ENCODE data around the gene GLG1.
"Not testable (repeated sequence)": the region's sequence is repeated elsewhere in the genome, so short reads cannot be mapped to it uniquely, and the experiment has no call there.

Gene GLG1

DNA sequence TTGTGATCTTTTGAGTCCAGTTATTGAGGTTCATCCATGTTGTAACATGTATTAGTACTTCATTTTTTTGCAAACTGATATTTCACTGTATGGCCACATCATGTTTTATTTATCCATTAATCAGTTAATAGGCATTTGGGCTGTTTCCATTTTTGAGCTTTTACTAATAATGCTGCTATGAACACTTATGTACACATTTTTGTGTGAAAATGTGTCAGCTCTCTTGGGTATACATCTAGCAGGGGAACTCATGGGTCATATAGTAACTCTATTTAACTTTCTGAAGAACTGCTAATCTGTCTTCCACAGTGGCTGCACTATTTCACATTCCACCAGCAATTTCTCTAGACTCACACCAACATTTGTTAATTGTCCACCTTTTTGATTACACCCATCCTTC is 82.0 kb downstream of the GLG1 start:
- no peak overlapping the region for H3K4me3 ChIP-seq (ENCODE audit: low read depth, low read length)
- TF ChIP-seq, protein P1, sequence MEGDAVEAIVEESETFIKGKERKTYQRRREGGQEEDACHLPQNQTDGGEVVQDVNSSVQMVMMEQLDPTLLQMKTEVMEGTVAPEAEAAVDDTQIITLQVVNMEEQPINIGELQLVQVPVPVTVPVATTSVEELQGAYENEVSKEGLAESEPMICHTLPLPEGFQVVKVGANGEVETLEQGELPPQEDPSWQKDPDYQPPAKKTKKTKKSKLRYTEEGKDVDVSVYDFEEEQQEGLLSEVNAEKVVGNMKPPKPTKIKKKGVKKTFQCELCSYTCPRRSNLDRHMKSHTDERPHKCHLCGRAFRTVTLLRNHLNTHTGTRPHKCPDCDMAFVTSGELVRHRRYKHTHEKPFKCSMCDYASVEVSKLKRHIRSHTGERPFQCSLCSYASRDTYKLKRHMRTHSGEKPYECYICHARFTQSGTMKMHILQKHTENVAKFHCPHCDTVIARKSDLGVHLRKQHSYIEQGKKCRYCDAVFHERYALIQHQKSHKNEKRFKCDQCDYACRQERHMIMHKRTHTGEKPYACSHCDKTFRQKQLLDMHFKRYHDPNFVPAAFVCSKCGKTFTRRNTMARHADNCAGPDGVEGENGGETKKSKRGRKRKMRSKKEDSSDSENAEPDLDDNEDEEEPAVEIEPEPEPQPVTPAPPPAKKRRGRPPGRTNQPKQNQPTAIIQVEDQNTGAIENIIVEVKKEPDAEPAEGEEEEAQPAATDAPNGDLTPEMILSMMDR (IDR thresholded peaks at IDR 0.05; ENCODE audit: insufficient read depth, low read depth, low read length, missing control alignments), result no peak
- no peak for DNase-seq (ENCODE audit: low read depth)

DNA sequence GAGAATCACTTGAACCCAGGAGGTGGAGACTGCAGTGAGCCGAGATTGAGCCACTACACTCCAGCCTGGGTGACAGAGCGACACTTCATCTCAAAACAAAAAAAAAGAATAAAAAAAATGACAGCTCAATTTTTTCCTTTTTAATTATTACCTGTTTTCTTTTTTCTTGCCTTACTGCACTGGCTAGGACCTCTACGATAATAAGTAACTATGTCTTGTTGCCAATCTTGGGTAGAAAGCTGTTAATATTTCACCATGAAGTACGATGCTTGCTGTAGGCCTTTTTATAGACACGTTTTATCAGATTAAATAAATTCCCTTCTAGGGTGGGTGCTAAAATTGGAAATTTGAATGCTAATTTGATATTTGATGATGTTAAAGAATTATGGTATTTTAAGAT is 82.8 kb downstream of the GLG1 start:
- TF ChIP-seq, protein P1 (IDR thresholded peaks at IDR 0.05; ENCODE audit: insufficient read depth, low read depth, low read length, missing control alignments), result no peak
- H3K4me3 ChIP-seq (ENCODE audit: low read depth, low read length), result no peak overlapping the region
- no peak for DNase-seq (ENCODE audit: low read depth)

DNA sequence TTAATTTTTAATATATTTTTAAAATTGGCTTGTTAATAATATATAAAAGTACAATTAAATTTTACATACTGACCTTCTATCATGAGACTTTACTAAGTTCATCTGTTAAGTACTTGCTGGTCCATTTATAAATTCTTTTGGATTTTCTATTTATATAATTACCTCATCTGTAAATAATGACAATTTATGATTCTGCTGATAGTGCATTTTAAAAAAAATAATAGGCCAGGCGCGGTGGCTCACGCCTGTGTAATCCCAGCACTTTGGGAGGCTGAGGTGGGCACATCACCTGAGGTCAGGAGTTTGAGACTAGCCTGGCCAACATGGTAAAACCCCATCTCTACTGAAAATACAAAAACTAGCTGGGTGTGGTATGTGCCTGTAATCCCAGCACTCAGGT is 83.2 kb downstream of the GLG1 start:
- not testable (repeated sequence) for DNase-seq (ENCODE audit: low read depth); H3K4me3 ChIP-seq (ENCODE audit: low read depth, low read length)

DNA sequence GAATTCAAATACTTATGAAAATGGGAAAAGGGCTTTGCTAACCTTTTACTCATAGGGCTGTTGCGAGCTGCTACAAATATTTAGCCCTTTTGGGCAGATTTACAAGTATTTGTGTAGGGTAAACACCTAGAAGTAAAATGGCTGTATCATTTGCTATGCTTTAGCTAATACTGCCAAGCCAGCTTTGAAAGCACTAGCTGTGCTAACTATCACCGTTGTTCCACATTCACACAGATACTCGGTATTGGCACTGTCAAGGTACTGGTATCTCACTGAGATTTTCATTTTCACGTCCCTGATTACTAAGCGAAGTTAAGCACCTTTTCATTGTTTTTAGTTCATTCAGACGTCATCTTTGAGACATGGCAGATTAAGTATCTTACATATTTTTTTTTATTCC is 84.8 kb downstream of the GLG1 start:
- TF ChIP-seq, protein P1 (IDR thresholded peaks at IDR 0.05; ENCODE audit: insufficient read depth, low read depth, low read length, missing control alignments), result no peak
- H3K4me3 ChIP-seq (ENCODE audit: low read depth, low read length), result no peak overlapping the region
- no peak for DNase-seq (ENCODE audit: low read depth)

DNA sequence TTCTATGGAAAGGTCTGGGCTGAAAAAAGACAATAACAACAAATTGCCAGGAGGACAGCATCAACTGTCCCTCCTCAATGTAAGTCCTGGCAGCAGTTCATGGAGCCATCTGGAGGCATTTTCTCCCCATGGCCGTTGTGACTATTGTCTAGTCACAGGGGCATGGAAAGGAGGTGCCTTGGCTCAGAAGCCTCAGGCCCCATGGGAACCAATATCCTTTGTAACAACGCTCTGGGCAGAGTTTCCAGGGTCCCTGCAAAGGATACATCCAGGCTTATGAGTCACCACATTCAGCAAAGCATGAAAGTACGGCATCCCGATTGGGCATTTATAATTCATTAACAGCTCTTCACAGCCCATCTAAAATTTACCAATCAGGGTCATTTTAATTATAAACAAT is 85.2 kb downstream of the GLG1 start:
- no peak for DNase-seq (ENCODE audit: low read depth)
- TF ChIP-seq, protein P1 (IDR thresholded peaks at IDR 0.05; ENCODE audit: insufficient read depth, low read depth, low read length, missing control alignments), result no peak
- H3K4me3 ChIP-seq (ENCODE audit: low read depth, low read length), result no peak overlapping the region

DNA sequence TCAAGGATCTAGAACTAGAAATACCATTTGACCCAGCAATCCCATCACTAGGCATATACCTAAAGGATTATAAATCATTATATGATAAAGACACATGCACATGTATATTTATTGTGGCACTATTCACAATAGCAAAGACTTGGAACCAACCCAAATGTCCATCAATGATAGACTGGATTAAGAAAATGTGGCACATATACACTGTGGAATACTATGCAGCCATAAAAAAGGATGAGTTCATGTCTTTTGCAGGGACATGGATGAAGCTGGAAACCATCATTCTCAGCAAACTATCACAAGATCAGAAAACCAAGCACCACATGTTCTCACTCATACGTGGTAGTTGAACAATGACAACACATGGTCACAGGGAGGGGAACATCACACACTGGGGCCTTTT is 88.0 kb downstream of the GLG1 start:
- not testable (repeated sequence) for H3K4me3 ChIP-seq (ENCODE audit: low read depth, low read length); DNase-seq (ENCODE audit: low read depth)

DNA sequence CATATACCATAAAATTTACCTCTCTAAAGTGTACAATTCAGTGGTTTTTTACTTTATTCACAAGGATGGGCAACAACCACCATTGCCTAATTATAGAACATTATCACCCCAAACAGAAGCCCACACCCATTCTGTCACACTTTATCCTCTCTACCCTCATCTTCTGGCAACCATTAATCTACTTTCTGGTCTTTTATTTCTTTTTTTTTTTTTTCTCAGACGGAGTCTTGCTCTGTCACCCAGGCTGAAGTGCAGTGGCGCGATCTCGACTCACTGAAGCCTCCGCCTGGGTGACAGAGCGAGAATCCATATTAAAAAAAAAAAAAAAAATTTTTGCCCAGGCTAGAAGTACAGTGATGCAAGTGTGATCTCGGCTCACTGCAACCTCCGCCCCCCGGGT is 95.0 kb downstream of the GLG1 start:
- DNase-seq (ENCODE audit: low read depth), result no peak
- no peak overlapping the region for H3K4me3 ChIP-seq (ENCODE audit: low read depth, low read length)
- TF ChIP-seq, protein P1 (IDR thresholded peaks at IDR 0.05; ENCODE audit: insufficient read depth, low read depth, low read length, missing control alignments), result no peak

DNA sequence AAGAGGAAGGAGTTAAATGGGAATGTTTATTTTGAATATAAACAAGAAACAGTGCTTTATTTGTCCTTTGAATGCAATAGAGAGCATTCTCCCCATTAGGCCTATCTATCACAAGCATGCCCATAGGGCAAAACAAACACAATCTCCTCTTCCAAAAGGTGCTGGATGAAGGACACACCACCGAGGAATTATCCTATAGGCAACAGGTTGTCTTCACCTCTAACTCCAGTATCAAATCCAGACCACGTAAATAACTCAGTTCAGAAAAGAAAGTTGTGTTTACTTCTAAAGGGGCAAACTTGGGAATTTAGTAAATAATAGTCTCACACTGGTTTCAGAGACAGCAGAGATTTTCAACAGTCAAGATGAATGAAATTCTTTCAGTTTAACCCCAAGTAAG is 101.9 kb downstream of the GLG1 start:
- TF ChIP-seq, protein P1 (IDR thresholded peaks at IDR 0.05; ENCODE audit: insufficient read depth, low read depth, low read length, missing control alignments), result no peak
- DNase-seq (ENCODE audit: low read depth), result no peak
- H3K4me3 ChIP-seq (ENCODE audit: low read depth, low read length), result no peak overlapping the region
